ENCODE results near the gene B3GNT8. TPM values are rescaled to one million over a fixed set of nuclear protein-coding genes. Genes with fewer than 3 reads are reported as not detected.

B3GNT8 gene
- total RNA-seq, 2 experiments from 2014 or later = 0.58 to 1.2 TPM

DNA sequence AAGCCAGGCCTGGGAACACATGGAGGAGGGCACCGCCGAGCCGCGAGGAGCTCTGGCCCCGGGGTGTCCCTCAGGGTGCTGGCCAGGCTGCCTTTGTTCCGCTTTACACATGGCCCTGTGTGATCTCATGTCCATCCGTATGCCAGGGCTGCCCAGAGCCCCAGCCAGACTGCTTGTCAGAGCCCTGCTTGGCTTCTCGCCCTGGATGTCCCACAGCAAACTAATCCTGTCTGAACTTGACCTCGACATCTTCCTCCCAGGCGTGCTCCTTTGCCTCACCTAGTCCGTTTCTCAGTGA is 15.3 kb downstream of the B3GNT8 start:
- H3K27ac ChIP-seq (ENCODE audit: low read depth in 1 of 2, low read length in 2 of 2) = no peak overlapping the region
- CTCF ChIA-PET = no interaction called here
- H3K4me3 ChIP-seq (ENCODE audit: low read length) = no peak overlapping the region
- intact Hi-C loops (cut with DNase I, micrococcal nuclease) = no loop called here
- ATAC-seq (ENCODE audit: poor library complexity) = no peak
- no peaks in the 10 kb centered on the region for H3K27me3 Mint-ChIP-seq
- no peak for DNase-seq
- peaks cover 53% of the 10 kb centered on the region for H3K36me3 Mint-ChIP-seq (ENCODE audit: low read depth)
- H3K9me3 Mint-ChIP-seq = no peaks in the 10 kb centered on the region
- H3K4me1 Mint-ChIP-seq (ENCODE audit: low read depth) = peaks cover 11% of the 10 kb centered on the region
- H3K27me3 ChIP-seq (ENCODE audit: control insufficient read depth in 1 of 2, insufficient read depth in 2 of 2, low read length in 2 of 2) = no peaks in the 10 kb centered on the region
- POLR2A ChIA-PET = no interaction called here
- H3K4me1 ChIP-seq (ENCODE audit: insufficient read depth, low read length) = peaks cover 15% of the 10 kb centered on the region
- no peak overlapping the region for H3K27ac Mint-ChIP-seq
- no peak overlapping the region for H3K4me3 Mint-ChIP-seq
- peaks cover 55% of the 10 kb centered on the region for H3K36me3 ChIP-seq (ENCODE audit: insufficient read depth, low read length)
- no peak for TF ChIP-seq CTCF (IDR thresholded peaks at IDR 0.05)
- H3K9me3 ChIP-seq (ENCODE audit: control insufficient read depth in 1 of 2, insufficient read depth in 1 of 2, low read length in 2 of 2) = no peaks in the 10 kb centered on the region

DNA sequence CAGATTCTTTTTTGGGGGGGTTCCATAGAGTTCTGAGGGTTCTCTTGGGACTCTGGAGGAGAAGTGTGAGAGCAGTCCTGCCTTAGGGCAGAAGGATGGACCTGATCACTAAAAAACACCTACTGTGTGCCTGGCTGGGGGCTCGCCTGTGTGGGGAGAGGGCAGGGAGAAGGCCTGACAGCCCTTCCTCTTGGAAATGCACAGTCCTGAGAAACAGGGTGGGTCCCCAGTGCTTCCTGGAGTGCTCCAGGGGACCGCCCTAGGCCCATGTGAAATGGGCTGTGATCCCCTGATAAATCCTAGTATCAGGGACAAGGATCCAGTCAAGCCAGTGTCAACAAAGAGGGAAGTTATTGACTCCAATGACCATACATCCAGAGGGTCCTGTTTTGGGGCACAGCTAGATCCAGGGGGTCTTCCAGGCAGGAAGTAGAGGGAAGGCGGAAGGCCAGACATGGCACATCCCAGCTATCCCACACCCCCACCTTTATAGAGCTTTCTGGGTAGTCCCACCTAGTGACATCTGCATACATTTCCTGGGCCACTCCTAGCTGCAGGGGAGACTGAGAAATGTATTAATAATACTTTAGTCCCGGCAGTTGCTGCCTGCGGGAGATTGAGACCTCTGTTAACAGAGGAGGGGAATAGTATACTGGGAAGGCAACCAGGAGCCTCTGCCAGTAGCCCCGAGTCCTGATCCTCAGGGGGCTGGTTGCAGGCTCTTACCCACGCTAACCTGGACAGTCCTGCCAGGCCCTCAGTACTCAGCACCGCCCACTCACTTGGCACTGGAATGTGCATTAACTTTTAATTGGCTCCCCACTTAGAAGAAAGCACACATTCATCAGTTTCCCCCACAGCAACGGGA is 15.8 kb downstream of the B3GNT8 start:
- Mint-ChIP-seq H3K27me3 (no peaks in the 10 kb centered on the region), H3K27ac (no peak overlapping the region), H3K4me3 (no peak overlapping the region), H3K36me3 (ENCODE audit: low read depth) (peaks cover 51% of the 10 kb centered on the region), H3K4me1 (ENCODE audit: low read depth) (peaks cover 11% of the 10 kb centered on the region), H3K9me3 (no peaks in the 10 kb centered on the region)
- POLR2A ChIA-PET = no interaction called here
- Histone ChIP-seq H3K36me3 (ENCODE audit: insufficient read depth, low read length) (peaks cover 49% of the 10 kb centered on the region), H3K4me3 (ENCODE audit: low read length) (no peak overlapping the region), H3K27ac (ENCODE audit: low read depth in 1 of 2, low read length in 2 of 2) (no peak overlapping the region), H3K4me1 (ENCODE audit: insufficient read depth, low read length) (peaks cover 15% of the 10 kb centered on the region), H3K27me3 (ENCODE audit: control insufficient read depth in 1 of 2, insufficient read depth in 2 of 2, low read length in 2 of 2) (no peaks in the 10 kb centered on the region), H3K9me3 (ENCODE audit: control insufficient read depth in 1 of 2, insufficient read depth in 1 of 2, low read length in 2 of 2) (no peaks in the 10 kb centered on the region)
- intact Hi-C loops (cut with DNase I, micrococcal nuclease) = no loop called here
- CTCF ChIA-PET = no interaction called here
- DNase-seq (no peak), ATAC-seq (ENCODE audit: poor library complexity) (no peak)
- no peak for TF ChIP-seq CTCF (IDR thresholded peaks at IDR 0.05)

DNA sequence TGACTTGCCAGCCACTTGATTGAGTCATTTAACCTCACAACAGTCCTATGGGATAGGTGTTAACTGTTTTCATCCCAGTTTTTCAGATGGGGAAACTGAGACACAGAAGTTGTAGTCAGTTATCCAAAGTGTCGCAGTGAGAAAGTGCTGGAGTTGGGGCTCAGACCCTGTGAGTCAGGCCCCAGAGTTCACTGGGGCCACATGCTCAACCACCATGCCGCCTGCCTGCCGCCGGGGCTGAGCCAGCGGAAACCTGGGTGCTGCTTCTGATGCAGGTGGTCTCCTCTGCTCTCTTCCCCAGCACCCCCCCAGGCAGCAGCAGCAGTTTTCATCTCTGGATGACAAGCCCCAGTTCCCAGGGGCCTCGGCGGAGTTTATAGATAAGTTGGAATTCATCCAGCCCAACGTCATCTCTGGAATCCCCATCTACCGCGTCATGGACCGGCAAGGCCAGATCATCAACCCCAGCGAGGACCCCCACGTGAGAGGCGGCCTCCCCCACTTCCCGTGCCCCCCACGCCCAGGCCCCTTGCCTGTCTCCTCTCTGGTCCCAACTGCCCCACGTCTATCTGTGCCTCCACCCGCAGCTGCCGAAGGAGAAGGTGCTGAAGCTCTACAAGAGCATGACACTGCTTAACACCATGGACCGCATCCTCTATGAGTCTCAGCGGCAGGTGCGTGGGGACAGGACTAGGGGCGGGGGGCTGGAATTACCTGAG is 16.7 kb downstream of the B3GNT8 start:
- H3K4me1 Mint-ChIP-seq (ENCODE audit: low read depth) = peaks cover 11% of the 10 kb centered on the region
- Histone ChIP-seq H3K9me3 (ENCODE audit: control insufficient read depth in 1 of 2, insufficient read depth in 1 of 2, low read length in 2 of 2) (no peaks in the 10 kb centered on the region), H3K36me3 (ENCODE audit: insufficient read depth, low read length) (peaks cover 47% of the 10 kb centered on the region), H3K27me3 (ENCODE audit: control insufficient read depth in 1 of 2, insufficient read depth in 2 of 2, low read length in 2 of 2) (no peaks in the 10 kb centered on the region), H3K4me1 (ENCODE audit: insufficient read depth, low read length) (peaks cover 15% of the 10 kb centered on the region), H3K4me3 (ENCODE audit: low read length) (no peak overlapping the region), H3K27ac (ENCODE audit: low read depth in 1 of 2, low read length in 2 of 2) (no peak overlapping the region)
- H3K36me3 Mint-ChIP-seq (ENCODE audit: low read depth) = peaks cover 47% of the 10 kb centered on the region
- no peaks in the 10 kb centered on the region for H3K9me3 Mint-ChIP-seq
- H3K4me3 Mint-ChIP-seq = no peak overlapping the region
- no peak for DNase-seq
- no peak overlapping the region for H3K27ac Mint-ChIP-seq
- no peaks in the 10 kb centered on the region for H3K27me3 Mint-ChIP-seq
- no peak for ATAC-seq (ENCODE audit: poor library complexity)
- ChIA-PET CTCF (no interaction called here), POLR2A (no interaction called here)
- intact Hi-C loops (cut with DNase I, micrococcal nuclease) = no loop called here
- TF ChIP-seq CTCF (IDR thresholded peaks at IDR 0.05) = no peak

All from CD4-positive, alpha-beta T cell (primary cell).